Adrenal gland (tissue), 12 donors: Measurements from ENCODE around the gene SLC9A9. TPM values are rescaled to one million over a fixed set of nuclear protein-coding genes. Genes with fewer than 3 reads are reported as not detected.

Source experiments
- DNase-seq, 7 donors: peaks; one replicate each; pipeline ENCODE4 v3.0.0-alpha.2; 2019 to 2020
- H3K27ac ChIP-seq, 5 donors: fragments of 200-600 bp; sonication (generic) in 4 of 5; 1 replicate in 3 of 5; 2 replicates in 2 of 5; pipeline versions ENCODE4 v1.5.1 to v1.8.0; 2016 to 2020; ENCODE audit warnings: mild to moderate bottlenecking in 1 of 5
- H3K27me3 ChIP-seq: fragments of 200-600 bp; 2 replicates; pipeline ENCODE4 v1.8.0; 2021
- H3K36me3 ChIP-seq, 2 donors: fragments of 200-600 bp; replicated peaks in 1 of 2; 1 replicate in 1 of 2; 2 replicates in 1 of 2; pipeline versions ENCODE4 v1.5.1 to v1.8.0; 2018 to 2022
- H3K4me1 ChIP-seq, 2 donors: fragments of 200-600 bp; replicated peaks in 1 of 2; 1 replicate in 1 of 2; 2 replicates in 1 of 2; pipeline versions ENCODE4 v1.5.1 to v1.8.0; 2018 to 2021
- H3K4me3 ChIP-seq, 4 donors: fragments of 200-600 bp; sonication (generic) in 3 of 4; one replicate each; pipeline ENCODE4 v1.5.1; 2016 to 2018
- H3K9me3 ChIP-seq, 3 donors: fragments of 200-600 bp; sonication (generic) in 1 of 3; replicated peaks in 1 of 3; 1 replicate in 2 of 3; 2 replicates in 1 of 3; pipeline versions ENCODE4 v1.5.1 to v1.8.0; 2016 to 2021
- POLR2A ChIP-seq, 2 donors: fragments of 450-650 bp; IDR thresholded peaks; one replicate each; pipeline ENCODE4 v1.6.1; 2017; ENCODE audit warnings: antibody characterized with exemption in 2 of 2, mild to moderate bottlenecking in 2 of 2, moderate library complexity in 1 of 2
- WGBS, 4 donors: extraction: QIAGEN DNeasy Blood & Tissue Kit in 2 of 4; methylation state at CpG; one replicate each; pipeline versions ENCODE4 v1.1.5 to v1.1.7; 2013 to 2017; 5-methylcytosine and 5-hydroxymethylcytosine counted together
- intact Hi-C, 2 donors: fragments of 100-400 bp; cut with DNase I; formaldehyde crosslinking; loops; one replicate each; pipeline versions ENCODE4 v1.14.1 to v1.15.0; 2022 to 2023
- polyA plus RNA-seq, 3 donors: library from polyadenylated mRNA; stranded (reverse); fragments of 200-250 nt in 2 of 3; fragments of 350-450 nt in 1 of 3; fragmentation: Illumina TruSeq in 1 of 3; extraction: RNeasy Lipid Tissue Mini Kit (QIAGEN cat#74804) in 1 of 3; gene quantifications; one replicate each; pipeline ENCODE4 v1.2.3, GENCODE V29; 2013 to 2014
- total RNA-seq, 9 donors: library from RNA; depleted of rRNA in 4 of 9; stranded (reverse); fragments of >200 nt in 4 of 9; fragments of 120-200 nt in 1 of 9; fragmentation: NEBNext Ultra II Directional in 1 of 9; extraction: Animal tissue kit (Norgen Biotek cat#: 25700) in 1 of 9; gene quantifications; one replicate each; pipeline versions ENCODE4 v1.1.0 to v1.2.4, GENCODE V29; 2013 to 2023
- TF ChIP-seq, protein P1 (sequence below), 6 experiments: fragments of 450-650 bp in 4 of 6; fragments of 200-600 bp in 2 of 6; sonication (generic) in 1 of 6; IDR thresholded peaks; 1 replicate in 5 of 6; 2 replicates in 1 of 6; pipeline versions ENCODE4 v1.5.1 to v1.8.0; 2016 to 2021; ENCODE audit warnings: antibody characterized with exemption in 6 of 6, mild to moderate bottlenecking in 2 of 6, moderate library complexity in 1 of 6
- donor health status: healthy with polysubstance abuse.
- donor health status: Bipolar disorder and iron deficiency.
- donor health status: DM: yes; HTN: yes; CAD: no.
- donor health status: DM: no; HTN: no; CAD: no.
- donor health status: DM: no; HTN: no; CAD: no.
- donor health status: DM: yes; HTN: yes; CAD: no.

Gene SLC9A9
- total and polyA plus RNA-seq, 12 donors = 4.2 to 23.7 (median 13.5) TPM

- no peak overlapping the region for H3K4me3 ChIP-seq
- no peak for DNase-seq
- no peaks in the 10 kb centered on the region for H3K4me1 ChIP-seq
- H3K9me3 ChIP-seq = no peaks in the 10 kb centered on the region
- TF ChIP-seq, protein P1, sequence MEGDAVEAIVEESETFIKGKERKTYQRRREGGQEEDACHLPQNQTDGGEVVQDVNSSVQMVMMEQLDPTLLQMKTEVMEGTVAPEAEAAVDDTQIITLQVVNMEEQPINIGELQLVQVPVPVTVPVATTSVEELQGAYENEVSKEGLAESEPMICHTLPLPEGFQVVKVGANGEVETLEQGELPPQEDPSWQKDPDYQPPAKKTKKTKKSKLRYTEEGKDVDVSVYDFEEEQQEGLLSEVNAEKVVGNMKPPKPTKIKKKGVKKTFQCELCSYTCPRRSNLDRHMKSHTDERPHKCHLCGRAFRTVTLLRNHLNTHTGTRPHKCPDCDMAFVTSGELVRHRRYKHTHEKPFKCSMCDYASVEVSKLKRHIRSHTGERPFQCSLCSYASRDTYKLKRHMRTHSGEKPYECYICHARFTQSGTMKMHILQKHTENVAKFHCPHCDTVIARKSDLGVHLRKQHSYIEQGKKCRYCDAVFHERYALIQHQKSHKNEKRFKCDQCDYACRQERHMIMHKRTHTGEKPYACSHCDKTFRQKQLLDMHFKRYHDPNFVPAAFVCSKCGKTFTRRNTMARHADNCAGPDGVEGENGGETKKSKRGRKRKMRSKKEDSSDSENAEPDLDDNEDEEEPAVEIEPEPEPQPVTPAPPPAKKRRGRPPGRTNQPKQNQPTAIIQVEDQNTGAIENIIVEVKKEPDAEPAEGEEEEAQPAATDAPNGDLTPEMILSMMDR (IDR thresholded peaks at IDR 0.05) = no peak
- TF ChIP-seq POLR2A (IDR thresholded peaks at IDR 0.05) = no peak
- H3K27me3 ChIP-seq = no peaks in the 10 kb centered on the region
- intact Hi-C loops = no loop called here
- no peak overlapping the region for H3K27ac ChIP-seq
- H3K36me3 ChIP-seq = no peaks in the 10 kb centered on the region
- WGBS, 4 donors = 50 to 65% (median 59%) methylated on average over 2 of the region's 2 CpGs
Measured at GRCh38 chr3:143795874-143796273, 52.4 kb downstream of the SLC9A9 start.

- Histone ChIP-seq H3K36me3 (no peaks in the 10 kb centered on the region), H3K4me1 (no peaks in the 10 kb centered on the region), H3K9me3 (no peaks in the 10 kb centered on the region), H3K27ac (no peak overlapping the region), H3K4me3 (no peak overlapping the region), H3K27me3 (no peaks in the 10 kb centered on the region)
- TF ChIP-seq, protein P1 (IDR thresholded peaks at IDR 0.05) = no peak
- no peak for TF ChIP-seq POLR2A (IDR thresholded peaks at IDR 0.05)
- WGBS, 4 donors = 90 to 93% (median 92%) methylated on average over 6 of the region's 6 CpGs
- no peak for DNase-seq
- intact Hi-C loops = no loop called here
Measured at GRCh38 chr3:143794793-143795462, 53.3 kb downstream of the SLC9A9 start.

- 60 to 77% (median 72%) methylated on average over 3 of the region's 3 CpGs for WGBS, 4 donors
- Histone ChIP-seq H3K27ac (no peak overlapping the region), H3K36me3 (no peaks in the 10 kb centered on the region), H3K4me1 (no peaks in the 10 kb centered on the region), H3K9me3 (no peaks in the 10 kb centered on the region), H3K27me3 (no peaks in the 10 kb centered on the region), H3K4me3 (no peak overlapping the region)
- DNase-seq = no peak
- TF ChIP-seq, protein P1 (IDR thresholded peaks at IDR 0.05) = no peak
- TF ChIP-seq POLR2A (IDR thresholded peaks at IDR 0.05) = no peak
- intact Hi-C loops = no loop called here
Measured at GRCh38 chr3:143793971-143794370, 54.3 kb downstream of the SLC9A9 start.

DNA sequence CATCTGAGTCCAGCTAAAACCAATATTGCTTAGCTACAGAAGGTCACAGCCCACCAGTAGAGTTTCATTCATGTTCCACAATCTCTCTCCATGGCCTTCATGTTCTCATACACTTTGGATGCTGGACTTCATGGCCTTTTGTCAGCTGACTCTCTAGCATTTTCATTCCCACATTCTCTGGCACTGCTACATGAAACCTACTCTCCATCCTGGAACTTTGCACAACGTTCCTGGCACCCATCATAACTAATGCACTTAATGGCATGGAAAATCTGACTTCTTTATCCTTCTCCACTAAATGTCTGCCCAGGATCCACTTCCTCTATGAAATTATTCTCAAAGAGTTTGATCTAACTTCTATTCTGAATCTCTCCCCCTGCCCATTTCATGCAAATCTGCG lies 56.9 kb downstream of the SLC9A9 start:
- no peak for DNase-seq
- Histone ChIP-seq H3K27ac (no peak overlapping the region), H3K4me1 (peaks cover 0 to 10% of the 10 kb centered on the region in 2 donors), H3K4me3 (no peak overlapping the region), H3K27me3 (no peaks in the 10 kb centered on the region), H3K9me3 (no peaks in the 10 kb centered on the region), H3K36me3 (no peaks in the 10 kb centered on the region)
- TF ChIP-seq, protein P1 (IDR thresholded peaks at IDR 0.05) = no peak
- no peak for TF ChIP-seq POLR2A (IDR thresholded peaks at IDR 0.05)
- intact Hi-C loops = no loop called here
- WGBS, 4 donors = 83 to 99% (median 90%) methylated on average over 2 of the region's 2 CpGs
